CD4-positive, alpha-beta T cell (primary cell): ENCODE results near the gene INO80E. TPM values are rescaled to one million over a fixed set of nuclear protein-coding genes. Genes with fewer than 3 reads are reported as not detected.
"Not testable (repeated sequence)": the region's sequence is repeated elsewhere in the genome, so short reads cannot be mapped to it uniquely, and the experiment has no call there.

Source experiments
- ATAC-seq: fragments of 200-7000 bp; cut with Tn5 transposase; one replicate; pipeline ENCODE4 v1.10.0; 2022; ENCODE audit warnings: mild to moderate bottlenecking; ENCODE audit not compliant: poor library complexity
- CTCF ChIA-PET: fragments of 350-600 bp; sonication (Branson Sonifier 250); formaldehyde crosslinking; loops from one replicate; lab custom pipeline; 2021; ENCODE audit warnings: antibody characterized with exemption, inconsistent platforms; lab: Charles Lee
- POLR2A ChIA-PET: fragments of 350-600 bp; sonication (Branson Sonifier 250); formaldehyde crosslinking; loops from one replicate; lab custom pipeline; 2021; ENCODE audit warnings: antibody characterized with exemption, inconsistent platforms; lab: Charles Lee
- DNase-seq, 14 experiments: peaks; one replicate each; pipeline ENCODE4 v3.0.0-alpha.2; 2013 to 2020; ENCODE audit warnings: mixed read lengths in 2 of 14
- H3K27ac ChIP-seq, 2 donors: one replicate each; pipeline versions ENCODE4 v1.5.1 to v1.7.0; 2013; ENCODE audit warnings: low read length in 2 of 2, low read depth in 1 of 2, mild to moderate bottlenecking in 1 of 2
- H3K27me3 ChIP-seq, 2 experiments: 1 replicate in 1 of 2; 2 replicates in 1 of 2; pipeline versions ENCODE4 v1.6.1 to v1.7.0; 2013; ENCODE audit warnings: low read length in 2 of 2, control low read depth in 1 of 2, mild to moderate bottlenecking in 1 of 2, moderate library complexity in 1 of 2; ENCODE audit not compliant: insufficient read depth in 2 of 2, control insufficient read depth in 1 of 2
- H3K36me3 ChIP-seq: one replicate; pipeline ENCODE4 v1.6.1; 2013; ENCODE audit warnings: low read length, control low read depth; ENCODE audit not compliant: insufficient read depth
- H3K4me1 ChIP-seq: one replicate; pipeline ENCODE4 v1.6.1; 2013; ENCODE audit warnings: low read length, control low read depth; ENCODE audit not compliant: insufficient read depth
- H3K4me3 ChIP-seq: one replicate; pipeline ENCODE4 v1.5.1; 2013; ENCODE audit warnings: mild to moderate bottlenecking, low read length, moderate library complexity
- H3K9me3 ChIP-seq, 2 experiments: 1 replicate in 1 of 2; 2 replicates in 1 of 2; pipeline versions ENCODE4 v1.6.1 to v1.7.0; 2013; ENCODE audit warnings: low read length in 2 of 2, mild to moderate bottlenecking in 2 of 2, control low read depth in 1 of 2, moderate library complexity in 1 of 2; ENCODE audit not compliant: control insufficient read depth in 1 of 2, insufficient read depth in 1 of 2
- H3K27ac Mint-ChIP-seq: one replicate; pipeline ENCODE4 v1.8.0; 2020; ENCODE audit warnings: mixed read lengths
- H3K27me3 Mint-ChIP-seq: one replicate; pipeline ENCODE4 v1.8.0; 2021; ENCODE audit warnings: mixed read lengths
- H3K36me3 Mint-ChIP-seq: one replicate; pipeline ENCODE4 v1.8.0; 2021; ENCODE audit warnings: low read depth, mixed read lengths
- H3K4me1 Mint-ChIP-seq: one replicate; pipeline ENCODE4 v1.8.0; 2021; ENCODE audit warnings: low read depth, mixed read lengths
- H3K4me3 Mint-ChIP-seq: one replicate; pipeline ENCODE4 v1.8.0; 2020; ENCODE audit warnings: mild to moderate bottlenecking, mixed read lengths
- H3K9me3 Mint-ChIP-seq: one replicate; pipeline ENCODE4 v1.8.0; 2020; ENCODE audit warnings: mixed read lengths
- CTCF ChIP-seq: fragments of 200-600 bp; IDR thresholded peaks from one replicate; pipeline ENCODE4 v1.8.0; 2022; ENCODE audit warnings: antibody characterized with exemption, mild to moderate bottlenecking
- intact Hi-C, 2 experiments: fragments of 100-400 bp; cut with DNase I in 1 of 2; cut with micrococcal nuclease in 1 of 2; formaldehyde crosslinking; loops; one replicate each; pipeline versions ENCODE4 v1.15.1 to v1.9.0; 2023 to 2025; cut with DNase I, micrococcal nuclease
- total RNA-seq, 174 experiments: library from RNA in 2 of 174; stranded (reverse) in 2 of 174; gene quantifications; one replicate each; pipeline ENCODE4 v1.2.3 and lab custom pipeline; 2021 to 2026

Gene INO80E
- total RNA-seq, 2 experiments from 2014 or later, result 54.6 to 57.6 TPM

- H3K27me3 ChIP-seq, result no peaks in the 10 kb centered on the region
- no peak overlapping the region for H3K27ac ChIP-seq
- peaks cover 2% of the 10 kb centered on the region for H3K9me3 Mint-ChIP-seq
- no peaks in the 10 kb centered on the region for H3K27me3 Mint-ChIP-seq
- ChIA-PET CTCF (no interaction called here), POLR2A (no interaction called here)
- TF ChIP-seq CTCF, result no peak
- no peaks in the 10 kb centered on the region for H3K36me3 Mint-ChIP-seq
- no peaks in the 10 kb centered on the region for H3K36me3 ChIP-seq
- ATAC-seq, result no peak
- no peak overlapping the region for H3K4me3 ChIP-seq
- intact Hi-C loops, result no loop called here
- no peaks in the 10 kb centered on the region for H3K4me1 Mint-ChIP-seq
- no peak overlapping the region for H3K27ac Mint-ChIP-seq
- H3K9me3 ChIP-seq, result peaks cover 0 to 5% of the 10 kb centered on the region in 2 experiments
- no peaks in the 10 kb centered on the region for H3K4me1 ChIP-seq
- no peak for DNase-seq
- no peak overlapping the region for H3K4me3 Mint-ChIP-seq
Measured at GRCh38 chr16:29951625-29952365, 44.2 kb upstream of the INO80E start.

GRCh38 chr16:29958756-29959155, 37.3 kb upstream of the INO80E start:
- H3K4me1 Mint-ChIP-seq, result peaks cover 20% of the 10 kb centered on the region
- intact Hi-C loops, result no loop called here
- H3K36me3 Mint-ChIP-seq, result peaks cover 5% of the 10 kb centered on the region
- H3K27me3 ChIP-seq, result no peaks in the 10 kb centered on the region
- peaks cover 23% of the 10 kb centered on the region for H3K4me1 ChIP-seq
- H3K9me3 Mint-ChIP-seq, result no peaks in the 10 kb centered on the region
- DNase-seq (no peak), ATAC-seq (no peak)
- no peak overlapping the region for H3K4me3 ChIP-seq
- CTCF ChIA-PET, result interaction anchor here (0.9 kb wide), 1 partner anchor 32 kb away, joined by 3 read pairs; no protein-coding TSS in a partner anchor
- no peaks in the 10 kb centered on the region for H3K9me3 ChIP-seq
- no peak for TF ChIP-seq CTCF
- H3K27ac ChIP-seq, result no peak overlapping the region
- no peak overlapping the region for H3K4me3 Mint-ChIP-seq
- no peaks in the 10 kb centered on the region for H3K27me3 Mint-ChIP-seq
- no peaks in the 10 kb centered on the region for H3K36me3 ChIP-seq
- H3K27ac Mint-ChIP-seq, result no peak overlapping the region
- POLR2A ChIA-PET, result interaction anchor here (1.2 kb wide), 1 partner anchor 15 kb away, joined by 4 read pairs; the partner anchor contains the start of gene TAOK2

GRCh38 chr16:29959293-29959692, 36.7 kb upstream of the INO80E start:
- Mint-ChIP-seq H3K27me3 (no peaks in the 10 kb centered on the region), H3K4me1 (peaks cover 20% of the 10 kb centered on the region), H3K9me3 (no peaks in the 10 kb centered on the region), H3K36me3 (peaks cover 5% of the 10 kb centered on the region), H3K4me3 (peak overlapping the region; percentile 56), H3K27ac (peak overlapping the region; percentile 71)
- Histone ChIP-seq H3K9me3 (no peaks in the 10 kb centered on the region), H3K36me3 (no peaks in the 10 kb centered on the region), H3K4me1 (peaks cover 23% of the 10 kb centered on the region), H3K27ac (no peak overlapping the region), H3K4me3 (no peak overlapping the region), H3K27me3 (no peaks in the 10 kb centered on the region)
- CTCF ChIA-PET, result interaction anchor here (0.9 kb wide), 1 partner anchor 33 kb away, joined by 3 read pairs; no protein-coding TSS in a partner anchor
- ATAC-seq (no peak), DNase-seq (peak in 3 of 14 experiments; percentile 29 to 40 (median 33))
- intact Hi-C loops, result no loop called here
- no peak for TF ChIP-seq CTCF
- POLR2A ChIA-PET, result no interaction called here

- H3K27ac Mint-ChIP-seq, H3K9me3 Mint-ChIP-seq, H3K36me3 Mint-ChIP-seq, H3K27ac ChIP-seq, H3K4me3 ChIP-seq, H3K36me3 ChIP-seq, DNase-seq, H3K9me3 ChIP-seq, ATAC-seq, H3K27me3 ChIP-seq, H3K27me3 Mint-ChIP-seq, intact Hi-C loops: not testable (repeated sequence)
- Mint-ChIP-seq H3K4me3 (peak overlapping the region; percentile 71), H3K4me1 (peaks cover 23% of the 10 kb centered on the region)
- ChIA-PET CTCF (interaction anchor here (0.9 kb wide), 1 partner anchor 33 kb away, joined by 3 read pairs; no protein-coding TSS in a partner anchor), POLR2A (interaction anchor here (0.9 kb wide), 1 partner anchor 31 kb away, joined by 4 read pairs; no protein-coding TSS in a partner anchor)
- peaks cover 23% of the 10 kb centered on the region for H3K4me1 ChIP-seq
Measured at GRCh38 chr16:29959821-29960220, 36.2 kb upstream of the INO80E start.
